Measurements from ENCODE around the gene ZNF691. TPM values are rescaled to one million over a fixed set of nuclear protein-coding genes. Genes with fewer than 3 reads are reported as not detected.

Gene ZNF691
- total RNA-seq, 2 experiments from 2014 or later: 6.9 to 7.5 TPM

DNA sequence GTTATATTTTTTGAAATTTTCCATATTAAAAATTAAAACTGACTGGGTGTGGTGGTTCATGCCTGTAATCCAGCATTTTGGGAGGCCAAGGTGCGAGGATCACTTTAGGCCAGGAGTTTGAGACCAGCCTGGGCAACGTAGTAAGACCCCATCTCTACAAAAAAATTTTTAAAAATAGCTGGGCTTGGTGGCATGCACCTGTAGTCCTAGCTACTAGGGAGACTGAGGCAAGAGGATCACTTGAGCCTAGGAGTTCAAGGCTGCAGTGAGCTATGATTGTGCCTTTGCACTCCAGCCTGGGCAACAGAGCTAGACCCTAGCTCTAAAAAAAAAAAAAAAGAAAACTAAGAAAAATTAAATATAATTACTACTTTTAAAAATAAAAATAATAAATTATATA lies 24.7 kb upstream of the ZNF691 start:
- intact Hi-C loops (cut with micrococcal nuclease): no loop called here
- ATAC-seq (no peak), DNase-seq (no peak)
- ChIA-PET POLR2A (interaction anchor here (0.9 to 1.6 kb wide), 2 partner anchors 22 to 58 kb away, joined by 3 to 4 read pairs; no protein-coding TSS in a partner anchor), CTCF (interaction anchor here (1.1 to 2.3 kb wide), 3 partner anchors 25 to 252 kb away, joined by 6 to 10 read pairs (median 7); partner anchors contain the start of gene ZNF691)
- Mint-ChIP-seq H3K27me3 (no peaks in the 10 kb centered on the region), H3K4me3 (no peak overlapping the region), H3K4me1 (ENCODE audit: low read depth) (peaks cover 22% of the 10 kb centered on the region), H3K9me3 (no peaks in the 10 kb centered on the region), H3K36me3 (ENCODE audit: low read depth) (no peaks in the 10 kb centered on the region), H3K27ac (no peak overlapping the region)
- TF ChIP-seq, protein P1, sequence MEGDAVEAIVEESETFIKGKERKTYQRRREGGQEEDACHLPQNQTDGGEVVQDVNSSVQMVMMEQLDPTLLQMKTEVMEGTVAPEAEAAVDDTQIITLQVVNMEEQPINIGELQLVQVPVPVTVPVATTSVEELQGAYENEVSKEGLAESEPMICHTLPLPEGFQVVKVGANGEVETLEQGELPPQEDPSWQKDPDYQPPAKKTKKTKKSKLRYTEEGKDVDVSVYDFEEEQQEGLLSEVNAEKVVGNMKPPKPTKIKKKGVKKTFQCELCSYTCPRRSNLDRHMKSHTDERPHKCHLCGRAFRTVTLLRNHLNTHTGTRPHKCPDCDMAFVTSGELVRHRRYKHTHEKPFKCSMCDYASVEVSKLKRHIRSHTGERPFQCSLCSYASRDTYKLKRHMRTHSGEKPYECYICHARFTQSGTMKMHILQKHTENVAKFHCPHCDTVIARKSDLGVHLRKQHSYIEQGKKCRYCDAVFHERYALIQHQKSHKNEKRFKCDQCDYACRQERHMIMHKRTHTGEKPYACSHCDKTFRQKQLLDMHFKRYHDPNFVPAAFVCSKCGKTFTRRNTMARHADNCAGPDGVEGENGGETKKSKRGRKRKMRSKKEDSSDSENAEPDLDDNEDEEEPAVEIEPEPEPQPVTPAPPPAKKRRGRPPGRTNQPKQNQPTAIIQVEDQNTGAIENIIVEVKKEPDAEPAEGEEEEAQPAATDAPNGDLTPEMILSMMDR (IDR thresholded peaks at IDR 0.05): no peak

DNA sequence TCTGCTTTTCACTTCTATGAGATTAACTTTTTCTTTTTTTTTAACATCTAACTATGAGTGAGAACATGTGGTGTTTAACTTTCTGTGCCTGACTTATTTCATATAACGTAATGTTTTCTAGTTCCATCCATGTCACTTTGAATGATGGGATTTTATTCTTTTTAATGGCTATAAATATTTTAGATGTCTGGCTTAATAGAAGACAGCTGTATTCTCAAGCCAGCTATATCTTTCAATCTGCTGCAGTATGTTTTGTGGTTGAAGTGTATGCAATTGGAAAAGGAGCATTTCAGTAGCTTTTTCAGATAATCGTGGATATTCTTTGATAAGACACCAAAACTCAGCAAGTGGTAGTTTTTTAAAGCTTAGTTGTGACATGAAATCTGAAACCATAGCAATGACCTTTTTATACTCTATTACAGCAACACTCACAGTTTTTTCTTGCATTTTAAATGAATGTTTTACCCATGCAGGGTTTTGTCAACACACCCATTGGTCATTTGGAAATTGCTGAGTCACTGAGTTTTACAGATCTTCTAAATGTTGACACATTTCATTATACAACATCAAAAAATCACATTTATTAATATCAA lies 23.5 kb upstream of the ZNF691 start:
- Mint-ChIP-seq H3K27ac (no peak overlapping the region), H3K36me3 (ENCODE audit: low read depth) (no peaks in the 10 kb centered on the region), H3K27me3 (no peaks in the 10 kb centered on the region), H3K4me3 (no peak overlapping the region), H3K4me1 (ENCODE audit: low read depth) (peaks cover 16% of the 10 kb centered on the region), H3K9me3 (no peaks in the 10 kb centered on the region)
- ChIA-PET CTCF (interaction anchor here (0.8 to 2.3 kb wide), 5 partner anchors 9 to 251 kb away, joined by 3 to 10 read pairs (median 4); partner anchors contain the start of gene ZNF691), POLR2A (interaction anchor here (1.3 kb wide), 1 partner anchor 24 kb away, joined by 5 read pairs; the partner anchor contains the start of gene ZNF691)
- ATAC-seq (no peak), DNase-seq (no peak)
- intact Hi-C loops (cut with micrococcal nuclease): no loop called here
- TF ChIP-seq, protein P1 (IDR thresholded peaks at IDR 0.05): no peak

DNA sequence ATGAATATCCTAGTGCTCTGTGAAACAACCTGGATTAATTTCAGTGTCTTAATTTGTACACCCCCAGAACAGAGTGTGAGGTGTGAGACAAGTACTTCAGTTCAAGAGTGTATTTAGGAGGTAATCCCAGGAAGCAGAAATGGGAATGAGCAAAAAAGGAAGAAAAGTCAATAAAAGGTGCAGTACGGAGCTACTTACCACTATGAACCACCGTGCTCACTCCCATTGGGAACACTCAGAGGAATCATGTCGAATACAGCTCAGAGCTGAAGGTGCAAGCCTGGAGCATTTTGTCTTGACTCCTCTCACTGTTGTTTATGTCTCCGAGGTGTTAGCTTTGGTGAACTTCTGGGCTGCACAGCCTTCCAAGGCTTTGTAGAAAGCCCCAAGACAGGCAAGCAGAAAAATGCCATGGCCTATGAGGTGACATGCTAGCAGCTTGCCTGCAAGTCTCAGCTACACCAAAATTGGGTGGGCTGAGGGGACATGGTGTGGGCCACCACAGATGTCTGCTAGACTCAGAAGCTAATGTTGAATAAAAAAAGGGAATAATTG lies 21.9 kb upstream of the ZNF691 start:
- intact Hi-C loops (cut with micrococcal nuclease): no loop called here
- CTCF ChIA-PET: interaction anchor here (0.8 to 1.4 kb wide), 3 partner anchors 17 to 100 kb away, joined by 3 read pairs; partner anchors contain the start of gene ZNF691
- TF ChIP-seq, protein P1 (IDR thresholded peaks at IDR 0.05): no peak

DNA sequence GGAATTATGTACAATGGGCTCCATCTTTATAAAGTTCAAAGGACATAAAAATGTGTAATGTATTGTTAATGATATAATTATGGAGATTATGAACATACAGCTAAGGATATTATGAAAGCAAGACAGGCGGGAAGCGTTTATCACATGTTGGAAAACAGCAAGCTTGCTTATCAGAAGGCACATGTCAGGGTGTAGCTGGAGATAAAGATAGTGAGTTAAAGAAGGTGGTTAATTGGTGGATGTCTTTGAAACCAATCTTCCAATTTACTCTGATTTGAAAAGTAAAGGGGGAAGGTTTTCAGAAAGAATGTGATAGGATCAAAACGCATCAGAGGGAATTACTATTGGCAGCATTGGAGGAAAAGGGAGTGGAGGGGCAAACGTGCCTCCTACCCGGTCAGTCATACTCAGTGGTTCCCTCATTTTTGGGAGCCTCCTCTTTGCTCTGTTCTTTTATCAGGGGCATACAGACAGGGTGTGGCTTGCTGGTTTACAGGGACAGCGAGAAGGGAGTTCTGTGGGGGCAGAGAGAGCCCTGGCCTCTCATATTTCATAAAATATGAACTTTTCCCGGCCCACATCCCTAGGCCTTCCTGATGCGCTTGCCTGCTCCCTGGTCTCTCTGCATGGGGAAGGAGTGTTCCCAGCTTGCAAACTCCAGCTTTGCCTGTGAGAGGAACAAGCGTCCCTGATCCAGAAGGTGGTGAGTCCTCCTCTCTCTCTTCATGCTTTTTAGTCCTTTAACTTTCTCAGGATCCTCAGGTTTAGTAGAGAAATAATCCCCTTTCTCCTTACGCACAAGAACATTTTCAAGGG lies 21.2 kb upstream of the ZNF691 start:
- no peaks in the 10 kb centered on the region for H3K9me3 Mint-ChIP-seq
- DNase-seq (no peak), ATAC-seq (no peak)
- intact Hi-C loops (cut with micrococcal nuclease): no loop called here
- no peak overlapping the region for H3K4me3 Mint-ChIP-seq
- H3K27ac Mint-ChIP-seq: no peak overlapping the region
- ChIA-PET CTCF (interaction anchor here (0.8 to 1.4 kb wide), 3 partner anchors 17 to 99 kb away, joined by 3 read pairs; partner anchors contain the start of gene ZNF691), POLR2A (interaction anchor here (0.6 to 1.3 kb wide), 3 partner anchors 21 to 133 kb away, joined by 3 to 4 read pairs (median 3); partner anchors contain the start of gene ZNF691)
- H3K27me3 Mint-ChIP-seq: no peaks in the 10 kb centered on the region
- TF ChIP-seq, protein P1 (IDR thresholded peaks at IDR 0.05): no peak
- no peaks in the 10 kb centered on the region for H3K36me3 Mint-ChIP-seq (ENCODE audit: low read depth)
- peaks cover 10% of the 10 kb centered on the region for H3K4me1 Mint-ChIP-seq (ENCODE audit: low read depth)

More for the DNA sequence above, 21.9 kb upstream of the ZNF691 start:
- H3K36me3 Mint-ChIP-seq (ENCODE audit: low read depth): no peaks in the 10 kb centered on the region
- no peak for DNase-seq
- no peak for ATAC-seq
- H3K4me3 Mint-ChIP-seq: no peak overlapping the region
- H3K4me1 Mint-ChIP-seq (ENCODE audit: low read depth): peaks cover 10% of the 10 kb centered on the region
- no peaks in the 10 kb centered on the region for H3K9me3 Mint-ChIP-seq
- POLR2A ChIA-PET: interaction anchor here (0.6 to 1.3 kb wide), 4 partner anchors 22 to 253 kb away, joined by 3 to 4 read pairs (median 3); partner anchors contain the start of gene ZNF691
- H3K27ac Mint-ChIP-seq: no peak overlapping the region
- no peaks in the 10 kb centered on the region for H3K27me3 Mint-ChIP-seq
